Activated naive CD8-positive, alpha-beta T cell (primary cell): ENCODE measurements around the gene CDKL4.

Experiments used
- H3K27ac Mint-ChIP-seq: one replicate; pipeline ENCODE4 v1.8.0; 2021; ENCODE audit warnings: mixed read lengths
- H3K27me3 Mint-ChIP-seq: one replicate; pipeline ENCODE4 v1.8.0; 2021; ENCODE audit warnings: mixed read lengths
- H3K36me3 Mint-ChIP-seq: one replicate; pipeline ENCODE4 v1.8.0; 2021; ENCODE audit warnings: mixed read lengths
- H3K4me1 Mint-ChIP-seq: one replicate; pipeline ENCODE4 v1.8.0; 2021; ENCODE audit warnings: low read depth, mixed read lengths
- H3K4me3 Mint-ChIP-seq: one replicate; pipeline ENCODE4 v1.8.0; 2021; ENCODE audit warnings: mild to moderate bottlenecking, mixed read lengths
- H3K9me3 Mint-ChIP-seq: one replicate; pipeline ENCODE4 v1.8.0; 2021; ENCODE audit warnings: low read depth, mixed read lengths

Gene CDKL4

GRCh38 chr2:39133215-39133851, 110.4 kb downstream of the CDKL4 start:
- H3K9me3 Mint-ChIP-seq, result peaks cover 2% of the 10 kb centered on the region
- no peaks in the 10 kb centered on the region for H3K36me3 Mint-ChIP-seq
- H3K27me3 Mint-ChIP-seq, result no peaks in the 10 kb centered on the region
- no peak overlapping the region for H3K4me3 Mint-ChIP-seq
- peak overlapping the region; percentile 66 for H3K27ac Mint-ChIP-seq
- peaks cover 56% of the 10 kb centered on the region for H3K4me1 Mint-ChIP-seq

- H3K4me3 Mint-ChIP-seq, result peak overlapping the region; percentile 54
- H3K27ac Mint-ChIP-seq, result peak overlapping the region; percentile 95
- no peaks in the 10 kb centered on the region for H3K27me3 Mint-ChIP-seq
- H3K4me1 Mint-ChIP-seq, result peaks cover 59% of the 10 kb centered on the region
- peaks cover 2% of the 10 kb centered on the region for H3K9me3 Mint-ChIP-seq
- no peaks in the 10 kb centered on the region for H3K36me3 Mint-ChIP-seq
Measured at GRCh38 chr2:39128919-39129391, 114.8 kb downstream of the CDKL4 start.

GRCh38 chr2:39127973-39128372, 115.8 kb downstream of the CDKL4 start:
- Mint-ChIP-seq H3K4me3 (peak overlapping the region; percentile 67), H3K4me1 (peaks cover 60% of the 10 kb centered on the region)

More at GRCh38 chr2:39127973-39128372, 115.8 kb downstream of the CDKL4 start:
- Mint-ChIP-seq H3K9me3 (peaks cover 2% of the 10 kb centered on the region), H3K27ac (peak overlapping the region; percentile 95), H3K36me3 (no peaks in the 10 kb centered on the region), H3K27me3 (no peaks in the 10 kb centered on the region)
